D721Med (cell line): ENCODE measurements around the gene ZSCAN22.

Experiments used
- DNase-seq: peaks from one replicate; pipeline ENCODE4 v3.0.0; 2011; ENCODE audit warnings: low spot score; ENCODE audit not compliant: insufficient read length
- FAIRE-seq: peaks from 2 replicates; lab custom pipeline; 2011; peaks lifted over from hg19 to GRCh38; lab: Jason Lieb, UNC
- CTCF ChIP-seq: IDR thresholded peaks from 2 replicates; pipeline ENCODE4 v1.5.1; 2012; ENCODE audit warnings: mild to moderate bottlenecking, control low read depth; ENCODE audit not compliant: insufficient read depth; ENCODE audit errors: missing control alignments

ZSCAN22 gene

GRCh38 chr19:58385891-58386575 is 59.2 kb downstream of the ZSCAN22 start:
- TF ChIP-seq CTCF, result no peak

DNA sequence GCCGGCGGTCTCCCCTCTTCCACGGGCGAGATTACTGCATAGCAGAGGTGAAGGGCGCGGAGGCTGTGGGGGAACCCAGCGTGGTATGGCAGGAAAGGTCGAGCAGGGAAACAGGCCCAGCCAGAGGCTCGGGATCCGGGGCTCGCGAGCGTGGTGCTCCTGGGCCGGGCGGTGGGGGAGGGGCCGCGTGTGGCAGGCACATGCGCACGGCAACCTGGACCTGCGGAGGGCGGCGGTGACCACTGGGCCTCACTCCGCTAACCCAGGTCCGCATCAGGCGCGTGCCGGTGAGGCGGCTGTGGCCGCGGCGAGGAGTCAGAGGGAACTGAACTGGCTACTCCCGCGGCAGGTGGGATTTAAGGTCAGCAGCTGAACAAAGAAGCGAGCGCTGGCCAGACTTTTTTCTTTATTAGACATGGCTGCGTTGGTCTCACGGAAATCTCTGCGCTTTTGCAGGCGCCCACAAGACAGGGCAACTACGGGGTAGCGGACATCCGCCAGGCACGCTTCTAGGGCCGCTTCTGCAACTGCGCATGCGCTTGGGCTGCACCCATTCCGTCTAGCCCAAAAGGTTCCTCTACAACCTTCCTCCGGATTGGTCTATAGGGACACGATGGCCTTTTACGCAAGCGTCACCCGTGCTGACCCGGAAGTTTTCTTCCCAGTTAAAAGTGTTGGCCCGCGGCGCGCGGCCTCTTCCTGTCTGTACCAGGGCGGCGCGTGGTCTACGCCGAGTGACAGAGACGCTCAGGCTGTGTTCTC is 60.0 kb downstream of the ZSCAN22 start, which contains the start of gene RPS5:
TSS of gene RPS5 (plus strand) at position 694 of the 762 bp plus-strand sequence. CDS start 869 bp downstream, outside the sequence.
- DNase-seq (peak; percentile 86), FAIRE-seq (no peak)
- TF ChIP-seq CTCF, result no peak

More at GRCh38 chr19:58385891-58386575, 59.2 kb downstream of the ZSCAN22 start:
- FAIRE-seq (no peak), DNase-seq (no peak)

GRCh38 chr19:58387338-58388174 is 60.8 kb downstream of the ZSCAN22 start:
- no peak for FAIRE-seq
- no peak for TF ChIP-seq CTCF

GRCh38 chr19:58388175-58388526 is 61.4 kb downstream of the ZSCAN22 start:
- no peak for TF ChIP-seq CTCF
- FAIRE-seq (no peak), DNase-seq (no peak)

More at GRCh38 chr19:58387338-58388174, 60.8 kb downstream of the ZSCAN22 start:
- DNase-seq, result no peak
